RKO (cell line): ENCODE results near the gene OR2M3.
"Not testable (repeated sequence)": the region's sequence is repeated elsewhere in the genome, so short reads cannot be mapped to it uniquely, and the experiment has no call there.

Experiments
- DNase-seq: peaks from one replicate; pipeline ENCODE4 v3.0.0-alpha.2; 2016; ENCODE audit warnings: low spot score

Gene OR2M3

GRCh38 chr1:248196965-248197364 is at the start of gene OR2M3:
OR2M3 (plus strand) TSS chr1:248197265; CDS start chr1:248203068, 5,803 bp downstream.
- no peak for DNase-seq

- no peak for DNase-seq
Measured at GRCh38 chr1:248152056-248152827, 44.8 kb upstream of the OR2M3 start.

- no peak for DNase-seq
Measured at GRCh38 chr1:248155927-248156326, 41.1 kb upstream of the OR2M3 start.

GRCh38 chr1:248158758-248159157 is 38.3 kb upstream of the OR2M3 start:
- DNase-seq: no peak

- no peak for DNase-seq
Measured at GRCh38 chr1:248164031-248164430, 33.0 kb upstream of the OR2M3 start.

GRCh38 chr1:248165186-248165585 is 31.9 kb upstream of the OR2M3 start:
- no peak for DNase-seq

- no peak for DNase-seq
Measured at GRCh38 chr1:248174521-248174920, 22.5 kb upstream of the OR2M3 start, which contains the start of gene OR2M2. OR2M2 (plus strand) TSS chr1:248174821; CDS start chr1:248179986, 5,165 bp downstream.

GRCh38 chr1:248183996-248184395 is 13.1 kb upstream of the OR2M3 start:
- DNase-seq: no peak

- no peak for DNase-seq
Measured at GRCh38 chr1:248187363-248187762, 9.7 kb upstream of the OR2M3 start.

GRCh38 chr1:248189026-248189425 is 8.0 kb upstream of the OR2M3 start:
- no peak for DNase-seq

- DNase-seq: no peak
Measured at GRCh38 chr1:248194117-248194516, 2.9 kb upstream of the OR2M3 start.

GRCh38 chr1:248215880-248216279 is 18.8 kb downstream of the OR2M3 start:
- DNase-seq: no peak

GRCh38 chr1:248225537-248225936 is 28.5 kb downstream of the OR2M3 start:
- no peak for DNase-seq

- no peak for DNase-seq
Measured at GRCh38 chr1:248229360-248229908, 32.4 kb downstream of the OR2M3 start.

GRCh38 chr1:248231117-248231516 is 34.1 kb downstream of the OR2M3 start, which contains the start of gene OR2M4:
OR2M4 (plus strand) TSS chr1:248231417; CDS start chr1:248238929, 7,512 bp downstream.
- DNase-seq: no peak

- no peak for DNase-seq
Measured at GRCh38 chr1:248239478-248239877, 42.4 kb downstream of the OR2M3 start.

GRCh38 chr1:248243204-248243603 is 46.1 kb downstream of the OR2M3 start:
- peak; percentile 68 for DNase-seq

- DNase-seq: not testable (repeated sequence)
Measured at GRCh38 chr1:248259309-248259708, 62.2 kb downstream of the OR2M3 start.
